SHP77 (cell line): ENCODE results near the gene ACBD3.

Experiments used
- DNase-seq, 2 experiments: peaks; one replicate each; lab custom pipeline; 2025; lab: John Stamatoyannopoulos, UW

Gene ACBD3

DNA sequence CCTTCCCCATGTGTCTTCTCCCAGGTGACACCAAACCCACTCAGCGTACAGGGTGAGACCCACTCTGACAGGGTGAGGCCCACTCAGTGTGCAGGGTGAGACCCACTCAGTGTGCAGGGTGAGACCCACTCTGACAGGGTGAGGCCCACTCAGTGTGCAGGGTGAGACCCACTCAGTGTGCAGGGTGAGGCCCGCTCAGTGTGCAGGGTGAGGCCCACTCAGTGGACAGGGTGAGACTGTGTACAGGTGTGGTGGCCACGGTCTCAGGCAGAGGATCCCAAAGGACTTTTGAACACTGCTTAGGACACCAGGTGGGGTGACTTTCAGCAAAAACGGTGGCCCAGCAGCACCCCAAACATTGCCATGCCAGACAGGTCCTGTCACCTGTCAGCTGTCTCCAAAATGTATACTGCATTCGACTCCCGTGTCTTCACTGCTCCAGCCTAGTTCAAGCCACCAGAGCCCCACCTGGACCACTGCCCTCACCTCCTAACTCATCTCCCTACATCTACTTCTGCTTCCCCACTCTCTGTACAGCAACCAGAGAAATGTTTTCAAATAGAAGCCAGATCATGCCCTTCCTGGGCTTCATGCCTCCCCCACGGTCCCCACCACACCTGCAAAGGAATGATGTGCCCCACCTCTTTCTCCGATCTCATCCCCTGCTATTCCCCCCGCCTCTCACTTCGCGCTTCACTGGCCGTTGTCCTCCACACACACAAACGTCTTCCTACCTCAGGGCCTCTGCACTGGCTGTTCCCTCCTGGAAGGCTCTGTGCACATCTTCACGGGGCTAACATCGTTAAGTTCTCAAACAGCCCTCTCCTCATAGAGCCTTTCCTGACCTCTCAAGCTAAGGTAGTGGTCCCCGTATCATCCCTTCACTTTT is 52.1 kb downstream of the ACBD3 start:
- no peak for DNase-seq

DNA sequence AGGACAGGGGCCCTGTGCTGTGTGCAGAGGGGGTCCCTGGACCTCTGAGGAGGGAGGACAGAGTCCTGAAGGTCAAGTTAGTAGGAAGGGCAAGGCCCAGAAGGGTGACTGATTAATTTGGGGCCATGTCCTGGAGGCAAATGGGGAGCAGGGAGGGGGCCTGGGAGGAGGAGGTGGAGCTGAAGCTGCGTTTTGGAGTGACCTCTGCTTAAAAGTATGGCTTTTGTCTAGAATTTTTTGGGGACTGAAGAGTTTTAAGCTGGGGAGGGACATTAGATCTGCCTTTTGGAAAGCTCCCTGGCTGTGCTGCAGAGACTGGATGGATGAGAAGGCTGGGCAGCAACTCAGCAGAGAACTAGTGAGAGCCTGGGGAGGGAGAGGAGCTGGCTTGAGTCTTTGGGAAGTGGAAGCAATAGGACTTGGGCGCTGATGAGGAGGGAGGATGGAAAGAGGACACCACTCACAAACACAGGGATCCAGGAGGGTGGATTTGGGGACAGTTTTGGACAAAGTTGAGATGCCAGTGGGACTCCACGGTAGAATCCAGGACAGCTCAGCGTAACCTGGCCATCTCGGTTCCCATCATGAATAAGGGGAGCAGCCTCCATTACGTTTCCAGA is 52.9 kb downstream of the ACBD3 start:
- DNase-seq, result no peak

DNA sequence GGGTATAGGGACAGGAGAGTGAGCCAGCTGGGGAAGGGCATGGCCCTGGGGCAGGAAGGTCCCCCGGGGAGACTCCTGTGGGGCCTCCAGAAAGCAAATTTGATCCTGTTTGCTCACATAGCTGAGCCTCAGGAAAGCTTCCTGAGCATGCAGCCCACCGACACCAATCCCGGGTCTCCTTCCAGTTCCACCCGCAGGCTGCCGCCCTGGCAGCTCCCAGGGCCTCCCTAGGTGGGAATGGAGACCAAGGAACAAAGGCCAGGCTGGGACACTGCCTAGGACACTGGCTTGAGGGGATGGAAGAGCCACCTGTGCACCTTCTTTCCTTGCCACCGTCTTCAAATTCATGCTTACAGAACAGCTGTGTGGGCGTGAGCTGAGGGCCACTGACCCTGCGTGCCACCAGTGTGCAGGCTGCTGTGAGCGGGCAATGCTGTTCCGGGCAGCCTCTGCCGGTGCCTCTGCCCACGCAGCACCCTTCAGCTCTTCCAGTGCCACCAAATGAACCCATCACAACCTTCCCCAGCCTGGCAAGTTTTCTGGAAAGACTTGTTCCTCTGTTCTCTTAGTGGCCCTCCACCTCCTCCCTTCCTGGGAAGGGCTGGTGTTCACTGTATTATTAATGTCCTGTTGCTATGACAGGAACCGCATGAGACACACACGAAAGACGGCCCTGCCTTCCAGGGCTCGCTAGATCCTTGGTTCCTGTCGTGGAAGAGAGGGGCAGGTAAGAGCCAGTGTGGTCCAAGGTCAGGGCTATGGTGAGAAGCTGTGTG is 53.6 kb downstream of the ACBD3 start:
- no peak for DNase-seq

DNA sequence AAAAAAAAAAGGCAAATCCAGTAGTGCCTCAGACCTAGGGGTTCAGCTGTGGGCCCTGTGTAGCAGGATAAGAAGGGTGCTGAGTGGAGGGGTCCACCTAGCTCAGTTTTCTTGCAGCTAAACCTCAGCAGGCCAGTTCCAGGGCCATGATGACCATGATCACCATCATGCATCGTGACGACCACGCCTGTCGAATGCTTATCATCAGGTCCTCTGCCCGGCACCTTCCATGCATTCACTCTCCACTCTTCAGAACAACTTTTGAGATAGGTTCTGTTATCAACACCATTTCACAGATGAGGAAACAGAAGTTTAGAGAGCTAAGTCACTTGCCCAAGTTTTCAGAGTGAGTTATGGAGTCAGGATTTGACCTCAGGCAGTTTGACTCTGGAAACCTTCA is 54.9 kb downstream of the ACBD3 start:
- no peak for DNase-seq

DNA sequence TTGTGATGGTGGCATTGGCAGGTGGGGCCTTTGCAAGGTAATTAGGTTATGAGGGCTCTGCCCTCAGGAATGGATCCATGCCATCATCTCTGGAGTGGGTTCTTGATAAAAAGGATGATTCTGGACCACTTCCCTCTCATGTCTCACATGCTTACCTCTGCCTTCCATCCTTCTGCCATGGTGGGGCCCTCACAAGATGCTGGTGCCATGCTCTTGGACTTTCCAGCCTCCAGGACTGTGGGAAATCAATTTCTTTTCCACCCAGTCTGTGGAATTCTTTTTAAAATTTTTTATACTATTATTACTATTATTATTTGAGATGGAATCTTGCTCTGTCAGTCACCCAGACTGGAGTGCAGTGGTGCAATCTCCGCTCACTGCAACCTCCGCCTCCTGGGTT is 57.3 kb downstream of the ACBD3 start:
- DNase-seq, result no peak

DNA sequence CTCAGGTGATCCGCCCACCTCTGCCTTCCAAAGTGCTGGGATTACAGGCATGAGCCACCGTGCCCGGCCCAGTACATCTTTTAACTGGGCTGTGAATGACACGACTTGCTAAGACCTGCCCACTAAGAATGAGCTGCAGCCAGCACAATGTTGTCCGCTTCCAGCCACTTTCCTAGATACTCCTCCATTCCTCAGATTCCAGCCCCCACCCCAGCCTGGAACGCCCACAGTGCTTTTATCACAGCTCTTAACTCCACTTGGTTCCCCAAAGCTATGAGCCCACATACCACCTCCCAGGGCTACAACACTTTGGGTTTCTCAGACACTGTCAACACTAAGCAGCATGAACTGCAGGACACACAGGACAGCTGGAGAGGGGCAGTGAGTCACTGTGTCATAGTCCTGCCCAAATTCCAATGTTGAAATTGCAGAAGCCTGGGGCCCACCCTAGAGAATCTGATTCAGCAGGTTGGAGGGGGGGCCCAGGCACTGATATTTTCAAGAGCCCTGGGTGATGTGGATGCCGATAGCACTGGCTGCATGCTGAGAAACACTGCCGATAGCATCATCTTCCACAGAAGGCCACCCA is 58.0 kb downstream of the ACBD3 start:
- no peak for DNase-seq

DNA sequence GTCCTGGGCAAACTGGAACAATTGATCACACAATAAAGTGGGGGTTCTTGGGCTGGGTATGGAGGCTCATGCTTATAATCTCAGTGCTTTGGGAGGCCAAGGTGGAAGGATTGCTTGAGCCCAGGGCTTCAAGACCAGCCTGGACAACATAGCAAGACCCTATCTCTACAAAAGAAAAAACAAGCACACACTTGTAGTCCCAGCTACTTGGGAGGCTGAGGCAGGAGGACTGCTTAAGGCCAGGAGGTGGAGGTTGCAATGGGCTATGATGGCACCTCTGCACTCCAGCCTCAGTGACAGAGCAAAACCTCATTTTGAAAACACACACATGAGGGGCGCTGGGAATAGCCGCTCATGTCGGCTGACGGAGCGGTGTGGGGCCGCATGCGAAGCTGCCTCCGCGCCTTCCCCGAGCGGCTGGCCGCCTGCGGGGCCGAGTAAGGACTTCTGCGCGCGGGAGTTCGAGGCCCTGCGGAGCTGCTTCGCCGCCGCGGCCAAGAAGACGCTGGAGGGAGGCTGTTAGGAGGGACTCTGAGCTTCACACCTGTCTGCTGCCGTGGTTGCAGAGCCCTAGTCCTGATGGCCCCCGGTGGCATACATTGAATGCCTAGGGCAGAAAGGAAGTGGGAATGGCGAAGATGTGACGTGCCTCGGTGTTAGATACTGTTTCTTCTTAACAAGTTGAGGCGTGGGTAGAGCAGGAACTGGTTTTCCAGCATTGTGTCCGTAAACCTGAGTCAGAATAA is 59.5 kb downstream of the ACBD3 start:
- DNase-seq, result no peak

DNA sequence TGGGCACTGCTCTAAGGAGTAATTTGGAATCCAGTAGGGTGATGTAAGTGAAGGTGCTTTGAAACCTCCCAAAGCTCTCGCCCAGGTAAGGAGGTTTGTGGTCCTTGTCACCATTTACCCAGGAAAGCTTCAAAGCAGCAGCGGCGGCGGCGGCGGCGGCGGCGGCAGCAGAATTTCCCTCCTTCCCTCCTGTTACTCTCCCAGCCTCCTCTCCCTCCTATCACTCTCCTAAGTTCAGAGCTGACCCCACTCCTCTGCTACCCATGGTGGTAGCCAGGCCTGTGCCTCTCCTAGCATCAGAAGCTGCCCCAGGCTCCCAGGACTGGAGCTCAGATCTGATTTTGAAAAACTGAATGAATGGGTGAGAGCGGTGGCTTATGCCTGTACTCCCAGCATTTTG is 60.7 kb downstream of the ACBD3 start:
- no peak for DNase-seq

DNA sequence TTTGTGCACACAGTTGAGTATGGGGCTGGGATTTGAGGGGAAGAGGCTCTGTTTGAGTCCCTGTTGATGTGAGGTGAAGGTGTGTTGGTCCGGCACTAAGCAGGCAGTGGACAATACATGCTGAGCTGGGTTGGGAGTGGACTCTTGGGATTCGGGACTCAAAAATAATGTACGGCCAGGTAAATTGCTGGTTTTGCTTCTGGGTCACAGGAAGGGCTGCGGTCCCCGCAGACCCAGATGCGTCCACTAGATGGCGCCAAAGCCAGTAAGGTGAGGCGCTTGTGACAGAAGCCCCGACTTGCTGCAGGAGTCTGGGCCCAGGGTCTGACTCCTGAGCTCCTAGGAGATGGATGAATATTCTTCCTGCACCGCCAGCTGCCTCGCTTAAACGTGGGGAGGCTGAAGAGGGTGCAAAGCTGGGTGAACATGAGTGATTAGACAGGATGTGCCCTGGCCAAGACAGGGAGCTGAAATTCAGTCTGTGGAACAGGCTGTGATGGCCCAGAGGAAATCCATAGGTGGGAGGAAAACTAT is 61.4 kb downstream of the ACBD3 start:
- DNase-seq, result peak; percentile 76 to 82

DNA sequence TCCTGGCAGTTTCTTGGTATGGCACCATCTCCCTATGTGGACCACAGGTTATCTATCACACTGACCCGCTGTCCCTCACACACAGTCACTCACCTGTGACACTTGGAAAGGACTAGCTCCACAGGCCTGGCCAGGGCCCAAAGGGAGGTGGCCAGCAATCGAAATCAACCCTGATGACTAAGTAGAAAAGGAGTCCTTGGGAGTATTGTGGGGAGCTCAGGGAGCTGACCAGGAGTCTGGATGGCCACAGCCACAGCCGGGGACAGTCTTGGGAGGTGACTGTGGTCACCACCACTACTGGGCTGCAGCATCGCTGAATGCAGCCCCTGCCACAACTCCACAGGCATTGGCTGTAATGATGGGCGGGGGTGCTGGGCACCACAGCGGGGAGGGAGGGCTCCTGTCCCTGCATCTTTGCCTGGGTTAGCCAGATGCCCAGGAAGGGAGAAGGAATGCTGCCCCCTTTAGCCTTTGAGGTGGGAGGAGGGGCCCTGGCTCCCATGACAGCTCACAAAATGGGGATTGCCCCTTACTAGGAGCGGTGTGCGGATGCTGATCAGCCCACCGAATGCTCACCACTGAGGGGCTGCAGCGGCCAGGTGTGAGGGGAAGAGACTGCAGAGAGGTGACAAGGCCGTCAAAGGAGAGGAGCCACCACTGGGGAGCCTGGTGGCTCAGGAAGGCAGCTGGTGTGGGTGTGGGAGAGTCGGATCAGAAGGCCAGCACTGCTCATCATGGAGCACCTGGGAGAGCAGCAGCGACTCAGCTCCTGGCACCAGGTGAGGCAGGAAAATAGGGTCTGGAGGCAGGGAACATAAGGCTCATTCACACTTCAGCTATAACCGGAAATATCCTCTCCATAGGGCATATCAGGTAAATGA is 62.7 kb downstream of the ACBD3 start:
- DNase-seq, result peak in 1 of 2 experiments; percentile 16

DNA sequence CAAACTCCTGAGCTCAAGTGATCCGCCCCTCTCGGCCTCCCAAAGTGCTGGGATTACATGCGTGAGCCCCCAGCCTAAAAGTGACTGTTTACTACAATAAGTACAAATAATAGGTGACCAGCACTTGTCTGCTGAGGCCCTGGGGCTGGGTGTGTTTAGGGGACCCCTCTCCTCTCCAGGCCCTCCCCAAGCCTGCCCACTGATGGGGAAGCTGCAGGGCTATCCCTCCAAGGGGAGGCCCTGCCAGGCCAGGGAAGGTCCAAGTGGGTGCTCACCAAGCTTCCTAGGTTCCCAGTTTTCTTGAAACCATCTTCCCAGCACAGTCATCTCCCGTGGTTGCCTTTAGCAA is 63.4 kb downstream of the ACBD3 start:
- DNase-seq, result no peak

DNA sequence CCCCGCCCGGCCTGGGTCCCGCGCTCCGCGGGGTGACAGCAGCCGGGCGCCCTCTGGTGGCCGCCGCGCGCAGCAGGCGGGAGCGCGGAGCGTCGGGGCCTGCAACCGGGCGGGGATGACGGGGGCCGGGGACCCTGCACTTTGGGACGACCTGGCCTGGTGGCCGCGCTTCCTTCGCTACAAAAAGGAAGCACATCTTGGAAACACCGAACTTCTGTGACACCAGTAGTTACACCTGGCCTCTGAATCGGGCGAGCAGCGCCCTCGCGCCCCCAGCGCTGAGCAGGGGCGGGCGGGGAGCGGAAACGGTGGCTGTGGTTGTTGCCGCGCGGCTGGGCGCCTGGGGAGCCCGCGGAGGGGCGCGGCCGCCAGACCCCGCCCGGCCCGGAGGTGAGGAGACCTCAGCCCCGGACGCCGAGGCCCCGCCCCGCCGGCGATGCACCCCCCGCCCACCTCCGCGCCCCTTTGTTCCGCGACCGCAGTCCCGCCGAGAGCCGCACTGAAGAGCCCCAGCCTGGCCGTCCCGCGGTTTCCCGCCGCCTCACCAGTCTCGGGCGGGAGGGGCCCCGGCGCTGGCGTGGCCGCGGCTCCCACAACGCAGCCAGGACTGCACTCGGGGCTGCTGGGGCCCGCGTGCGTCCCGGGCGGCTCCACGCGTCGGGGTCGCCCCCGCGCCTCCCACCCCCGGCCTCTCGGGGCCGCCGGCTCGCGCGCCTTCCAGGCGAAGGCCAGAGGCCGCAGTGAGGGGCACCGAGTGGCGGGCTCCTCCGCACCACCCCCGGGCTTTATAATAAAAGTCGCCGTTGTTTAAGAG is 64.7 kb downstream of the ACBD3 start:
- peak; percentile 45 to 58 for DNase-seq

DNA sequence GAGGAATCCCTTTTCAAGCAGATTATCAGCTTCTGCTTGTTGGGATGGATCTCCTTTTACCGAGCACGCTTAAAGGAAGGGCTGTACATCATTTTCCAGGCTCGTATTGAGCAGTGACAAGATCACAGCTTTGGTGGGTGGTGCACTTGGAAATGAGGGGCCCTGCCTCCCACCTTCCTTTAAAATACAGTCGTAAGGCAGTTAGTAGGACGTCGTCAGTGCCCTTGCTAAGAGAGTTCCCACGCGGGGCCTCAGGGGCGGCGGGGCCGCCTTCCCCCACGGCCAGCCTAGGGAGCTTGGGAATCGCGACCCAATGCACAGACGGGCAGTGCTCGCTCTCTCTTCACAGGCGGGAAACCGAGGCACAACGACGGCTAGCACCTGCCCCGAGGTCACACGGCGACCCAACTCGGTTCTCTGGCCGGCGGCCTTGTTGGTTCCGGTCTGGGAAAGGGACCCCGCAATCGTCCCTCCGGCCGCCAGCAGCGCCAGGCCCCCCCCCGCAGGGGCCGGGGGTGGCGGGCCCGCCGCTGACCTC is 65.4 kb downstream of the ACBD3 start:
- DNase-seq, result no peak

DNA sequence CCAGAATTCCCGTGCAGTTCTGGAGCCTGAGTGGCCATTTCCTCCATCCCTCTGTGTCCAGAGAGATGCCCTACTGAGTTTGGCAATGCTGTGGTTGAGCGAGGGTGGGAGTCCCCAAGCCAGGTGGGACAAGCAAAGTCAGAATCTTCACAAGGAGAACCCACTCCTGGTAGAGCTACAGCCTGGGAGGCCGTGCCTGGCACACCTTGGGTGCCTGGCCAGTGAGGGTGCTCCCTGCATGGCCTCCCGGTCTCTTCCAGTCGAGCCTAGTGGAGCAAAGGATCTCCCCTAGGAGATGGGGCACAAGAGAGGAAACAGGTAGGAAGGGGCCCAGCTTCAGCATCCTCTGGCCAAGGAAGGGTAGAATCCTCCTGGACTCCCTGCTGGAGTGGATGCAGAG is 66.1 kb downstream of the ACBD3 start:
- DNase-seq, result no peak

DNA sequence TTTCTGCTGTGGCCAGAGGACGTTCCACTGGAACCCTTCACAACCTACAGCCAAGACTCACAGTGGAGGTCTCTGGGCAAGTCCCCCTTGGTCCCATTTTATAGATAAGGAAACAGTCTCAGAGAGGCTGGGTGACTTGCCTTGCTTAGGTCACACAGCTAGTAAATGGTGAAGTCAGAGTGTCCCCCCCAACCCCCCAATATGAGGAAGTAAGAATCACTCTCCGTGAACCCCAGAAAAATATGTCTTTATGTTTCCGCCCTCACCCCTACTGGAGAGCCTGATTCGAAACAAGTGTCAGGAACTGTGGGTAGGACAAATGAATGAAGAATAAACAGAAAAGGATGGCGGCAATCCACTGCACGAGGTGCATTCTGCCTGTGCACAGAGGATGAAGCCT is 67.4 kb downstream of the ACBD3 start:
- DNase-seq, result no peak

DNA sequence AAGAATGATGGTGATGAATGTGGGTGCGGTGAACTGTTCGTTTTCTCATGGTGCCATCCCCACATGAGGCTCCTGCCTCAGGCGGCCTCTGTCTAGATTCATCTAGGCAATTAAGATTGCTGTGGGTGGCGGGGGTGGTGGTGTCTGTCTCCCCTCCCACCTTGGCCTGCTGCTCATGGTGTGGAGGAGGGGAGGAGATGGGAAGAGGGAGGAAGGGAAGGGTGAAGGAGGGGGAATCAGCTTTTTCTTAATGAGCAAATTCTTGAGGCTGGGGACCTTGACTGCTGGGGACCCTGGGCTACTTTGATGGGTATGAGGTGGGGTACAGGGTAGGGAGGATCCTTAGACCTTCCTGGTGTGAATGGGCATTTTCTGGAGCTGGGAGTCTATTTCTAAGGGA is 68.2 kb downstream of the ACBD3 start:
- DNase-seq, result no peak

DNA sequence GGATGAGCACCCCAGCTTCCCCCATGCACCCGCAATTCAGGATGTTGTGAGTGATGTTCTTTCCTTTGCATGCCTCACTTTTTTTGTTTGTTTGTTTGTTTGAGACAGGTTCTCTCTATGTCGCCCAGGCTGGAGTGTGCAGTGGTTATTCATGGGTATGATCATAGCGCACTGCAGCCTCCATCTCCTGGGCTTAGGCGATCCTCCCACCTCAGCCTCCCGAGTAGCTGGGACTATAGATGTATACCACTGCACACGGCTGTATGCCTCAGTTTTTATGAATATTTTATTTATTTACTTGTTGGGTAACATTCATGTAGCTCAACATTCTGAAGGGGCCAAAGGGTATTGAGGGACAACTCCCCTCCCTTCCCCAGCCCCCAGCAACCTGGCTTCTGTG is 69.2 kb downstream of the ACBD3 start:
- DNase-seq, result no peak

DNA sequence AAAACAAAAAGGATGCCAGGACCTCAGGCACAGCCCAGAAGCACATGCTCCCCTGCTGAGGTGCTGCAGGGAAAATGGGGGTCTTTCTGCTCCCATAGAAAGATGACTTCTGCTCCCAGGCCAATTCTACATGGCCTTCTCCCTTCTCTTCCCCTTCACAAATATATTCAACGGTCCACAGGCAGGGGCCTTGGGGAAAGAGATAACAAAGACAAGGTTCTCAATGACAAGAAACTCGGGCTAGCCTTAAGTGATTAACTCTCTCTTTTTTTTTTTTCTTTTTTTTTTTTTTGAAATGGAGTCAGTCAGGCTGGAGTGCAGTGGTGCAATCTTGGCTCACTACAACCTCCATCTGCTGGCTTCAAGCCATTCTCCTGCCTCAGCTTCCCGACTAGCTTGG is 69.9 kb downstream of the ACBD3 start:
- no peak for DNase-seq

DNA sequence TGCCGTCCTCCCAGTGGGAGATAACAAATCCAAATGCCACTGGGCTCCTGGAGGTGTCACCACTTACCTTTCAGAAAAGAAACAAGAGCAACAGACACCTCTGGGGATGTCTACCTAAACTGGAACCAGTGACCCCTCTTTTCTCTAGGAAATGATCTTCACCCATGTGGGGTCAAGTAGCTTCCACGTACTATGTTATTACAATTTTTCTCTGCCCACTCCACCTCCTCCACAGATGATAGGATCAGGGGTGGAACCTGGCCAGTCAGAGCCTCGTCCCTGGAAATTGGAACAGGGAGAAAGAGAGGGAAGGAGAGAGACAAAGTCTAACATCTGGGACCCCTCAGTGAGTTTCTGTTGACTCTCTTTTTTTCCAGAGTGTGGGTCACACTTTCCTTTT is 73.9 kb downstream of the ACBD3 start:
- no peak for DNase-seq

DNA sequence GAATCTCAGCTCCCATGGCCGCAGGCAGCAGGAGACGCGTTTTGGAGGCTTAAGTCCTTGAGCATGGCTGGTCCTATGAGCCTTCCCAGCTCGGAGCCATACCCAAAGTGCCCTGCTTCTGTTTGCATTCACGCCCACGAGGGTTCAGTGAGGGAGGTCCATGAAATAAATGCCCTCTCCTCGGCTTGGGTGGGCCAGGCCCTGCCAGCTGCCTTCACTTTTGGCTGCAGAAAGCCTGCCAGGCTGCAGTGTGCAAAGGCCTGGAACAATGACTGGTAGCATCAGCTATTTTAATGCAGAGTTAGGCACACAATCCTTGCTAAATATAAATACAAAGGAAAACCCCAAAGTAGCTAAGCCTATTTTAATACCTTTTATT is 74.7 kb downstream of the ACBD3 start:
- no peak for DNase-seq
